Nephron (organoid): Measurements from ENCODE around the gene PLA2G4E.

ENCODE experiments used
- H3K27ac Mint-ChIP-seq, 3 experiments: 2 replicates each; pipeline ENCODE4 v1.8.0; 2020; ENCODE audit warnings: mixed read lengths in 3 of 3, mild to moderate bottlenecking in 2 of 3, moderate library complexity in 1 of 3
- H3K27me3 Mint-ChIP-seq: 2 replicates; pipeline ENCODE4 v1.8.0; 2021; ENCODE audit warnings: low read depth, mild to moderate bottlenecking, moderate library complexity, mixed read lengths
- H3K36me3 Mint-ChIP-seq: 2 replicates; pipeline ENCODE4 v1.8.0; 2020; ENCODE audit warnings: low read depth, mixed read lengths
- H3K4me1 Mint-ChIP-seq: 2 replicates; pipeline ENCODE4 v1.8.0; 2020; ENCODE audit warnings: mixed read lengths
- H3K4me3 Mint-ChIP-seq, 3 experiments: 2 replicates each; pipeline ENCODE4 v1.8.0; 2020; ENCODE audit warnings: mild to moderate bottlenecking in 3 of 3, mixed read lengths in 3 of 3, moderate library complexity in 2 of 3
- H3K9me3 Mint-ChIP-seq: 2 replicates; pipeline ENCODE4 v1.8.0; 2020; ENCODE audit warnings: mixed read lengths
- TF ChIP-seq, protein P1 (sequence below), 3 experiments: fragments of 200-600 bp; sonication (generic); IDR thresholded peaks; one replicate each; pipeline ENCODE4 v1.5.0; 2021; ENCODE audit warnings: antibody characterized with exemption in 3 of 3; ENCODE audit not compliant: unreplicated experiment in 3 of 3

Gene PLA2G4E

DNA sequence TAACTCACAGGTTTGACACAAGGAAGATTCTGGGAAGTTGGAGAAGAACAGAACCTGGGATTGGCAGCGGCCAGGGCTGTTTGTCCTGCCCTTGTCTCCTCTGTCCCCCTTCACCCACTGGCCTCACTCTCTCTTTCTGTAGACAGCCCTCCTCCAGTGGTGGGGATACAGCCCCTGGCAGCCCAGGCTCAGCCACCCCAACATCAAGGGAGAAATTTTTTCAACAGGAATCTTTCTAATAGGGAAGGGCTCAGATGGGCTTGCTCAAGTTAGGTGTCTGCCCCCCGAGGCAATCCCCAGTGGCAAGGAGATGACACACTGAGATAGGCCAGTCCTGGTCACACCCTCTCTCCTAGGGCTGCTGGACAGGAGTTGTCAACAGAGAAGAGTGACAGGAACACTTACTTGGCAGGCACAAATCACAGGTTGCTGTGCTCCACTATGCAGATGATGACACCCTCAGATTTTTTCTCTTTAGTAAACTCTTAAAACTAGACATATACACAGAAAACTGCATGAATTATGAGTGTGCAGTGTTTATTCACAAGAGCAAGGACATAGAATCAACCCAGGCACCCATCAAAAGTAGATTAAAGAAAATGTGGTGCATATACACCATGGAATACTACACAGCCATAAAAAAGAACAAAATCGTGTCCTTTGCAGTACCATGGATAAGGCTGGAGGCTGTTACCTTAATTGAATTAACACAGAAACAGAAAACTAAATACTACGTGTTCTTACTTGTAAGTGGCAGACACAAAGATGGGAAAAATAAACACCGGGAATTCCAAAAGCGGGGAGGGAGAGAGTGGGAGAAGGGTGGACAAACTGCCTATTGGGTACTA, 37.2 kb upstream of the PLA2G4E start:
- Mint-ChIP-seq H3K9me3 (no peaks in the 10 kb centered on the region), H3K4me3 (no peak overlapping the region), H3K4me1 (no peaks in the 10 kb centered on the region), H3K36me3 (no peaks in the 10 kb centered on the region), H3K27me3 (peaks cover 38% of the 10 kb centered on the region), H3K27ac (no peak overlapping the region)
- TF ChIP-seq, protein P1, sequence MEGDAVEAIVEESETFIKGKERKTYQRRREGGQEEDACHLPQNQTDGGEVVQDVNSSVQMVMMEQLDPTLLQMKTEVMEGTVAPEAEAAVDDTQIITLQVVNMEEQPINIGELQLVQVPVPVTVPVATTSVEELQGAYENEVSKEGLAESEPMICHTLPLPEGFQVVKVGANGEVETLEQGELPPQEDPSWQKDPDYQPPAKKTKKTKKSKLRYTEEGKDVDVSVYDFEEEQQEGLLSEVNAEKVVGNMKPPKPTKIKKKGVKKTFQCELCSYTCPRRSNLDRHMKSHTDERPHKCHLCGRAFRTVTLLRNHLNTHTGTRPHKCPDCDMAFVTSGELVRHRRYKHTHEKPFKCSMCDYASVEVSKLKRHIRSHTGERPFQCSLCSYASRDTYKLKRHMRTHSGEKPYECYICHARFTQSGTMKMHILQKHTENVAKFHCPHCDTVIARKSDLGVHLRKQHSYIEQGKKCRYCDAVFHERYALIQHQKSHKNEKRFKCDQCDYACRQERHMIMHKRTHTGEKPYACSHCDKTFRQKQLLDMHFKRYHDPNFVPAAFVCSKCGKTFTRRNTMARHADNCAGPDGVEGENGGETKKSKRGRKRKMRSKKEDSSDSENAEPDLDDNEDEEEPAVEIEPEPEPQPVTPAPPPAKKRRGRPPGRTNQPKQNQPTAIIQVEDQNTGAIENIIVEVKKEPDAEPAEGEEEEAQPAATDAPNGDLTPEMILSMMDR (IDR thresholded peaks at IDR 0.05; ENCODE audit: unreplicated experiment in 3 of 3) = no peak

DNA sequence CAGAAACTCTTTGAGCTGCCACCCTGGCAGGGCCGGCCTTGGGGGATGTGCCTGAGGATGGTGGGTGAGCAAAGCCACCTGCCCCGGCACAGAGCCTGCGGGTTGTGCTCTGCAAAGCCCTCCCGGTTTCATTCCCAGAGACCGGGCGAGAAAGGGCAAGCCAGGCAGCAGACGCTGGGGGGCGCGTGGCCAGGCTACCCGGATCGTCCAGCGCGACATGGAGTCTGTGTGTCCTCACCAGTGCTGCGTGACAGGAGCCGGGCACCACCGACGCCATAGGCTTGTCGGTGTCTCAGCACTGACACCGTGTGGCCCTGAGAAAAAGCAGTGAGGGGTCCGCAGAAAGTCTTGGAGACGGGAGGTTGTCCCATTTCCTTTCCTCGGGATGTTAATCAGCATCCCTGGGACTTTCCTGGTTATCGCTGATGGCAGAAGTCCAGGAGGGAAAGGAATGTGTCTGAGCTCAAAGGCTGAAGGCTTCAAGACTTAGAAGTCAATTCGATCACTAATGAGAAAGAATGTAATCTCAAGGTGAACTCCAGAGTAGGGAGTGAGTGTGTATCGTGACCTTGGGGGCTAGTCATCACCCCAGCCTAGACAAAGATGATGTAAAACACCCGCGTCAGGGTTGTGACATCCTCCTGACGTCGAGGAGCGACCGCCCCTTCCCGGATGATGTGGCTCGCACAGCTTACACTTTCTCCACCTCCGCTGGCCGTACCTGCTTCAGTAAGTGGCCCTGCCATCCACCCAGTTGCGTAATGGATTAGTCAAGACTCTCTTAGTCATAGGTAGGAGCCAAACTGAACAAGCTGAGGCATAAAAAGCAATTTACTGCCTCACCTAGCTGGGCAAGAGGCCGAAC, 36.3 kb upstream of the PLA2G4E start:
- Mint-ChIP-seq H3K27me3 (peaks cover 36% of the 10 kb centered on the region), H3K9me3 (no peaks in the 10 kb centered on the region), H3K36me3 (no peaks in the 10 kb centered on the region), H3K4me1 (no peaks in the 10 kb centered on the region), H3K27ac (no peak overlapping the region), H3K4me3 (peak overlapping the region; percentile 29 to 45 (median 31))
- TF ChIP-seq, protein P1 (IDR thresholded peaks at IDR 0.05; ENCODE audit: unreplicated experiment in 3 of 3) = peak; percentile 71 to 73 (median 73)

DNA sequence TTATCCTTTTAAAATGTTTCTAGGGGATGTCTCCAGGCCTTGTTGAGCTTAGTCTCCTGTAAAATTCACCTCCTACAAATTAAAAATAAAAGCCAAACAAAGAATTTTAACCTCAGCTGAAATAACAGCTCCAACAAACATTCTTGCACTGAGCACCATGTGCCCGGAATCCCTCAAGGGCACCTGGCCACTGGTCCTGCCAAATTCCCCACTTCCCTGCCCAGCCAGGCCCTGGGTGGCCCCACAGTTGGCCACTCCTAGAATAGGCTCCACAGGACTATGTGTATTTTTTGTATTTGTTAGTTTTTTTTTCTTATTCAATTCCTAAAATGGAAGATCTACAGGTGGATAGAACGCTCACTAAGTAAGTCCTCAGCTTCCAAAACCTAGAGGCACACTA, 33.1 kb upstream of the PLA2G4E start:
- Mint-ChIP-seq H3K4me1 (peaks cover 17% of the 10 kb centered on the region), H3K4me3 (no peak overlapping the region), H3K27ac (no peak overlapping the region), H3K9me3 (no peaks in the 10 kb centered on the region), H3K27me3 (peaks cover 30% of the 10 kb centered on the region), H3K36me3 (no peaks in the 10 kb centered on the region)
- TF ChIP-seq, protein P1 (IDR thresholded peaks at IDR 0.05; ENCODE audit: unreplicated experiment in 3 of 3) = no peak

DNA sequence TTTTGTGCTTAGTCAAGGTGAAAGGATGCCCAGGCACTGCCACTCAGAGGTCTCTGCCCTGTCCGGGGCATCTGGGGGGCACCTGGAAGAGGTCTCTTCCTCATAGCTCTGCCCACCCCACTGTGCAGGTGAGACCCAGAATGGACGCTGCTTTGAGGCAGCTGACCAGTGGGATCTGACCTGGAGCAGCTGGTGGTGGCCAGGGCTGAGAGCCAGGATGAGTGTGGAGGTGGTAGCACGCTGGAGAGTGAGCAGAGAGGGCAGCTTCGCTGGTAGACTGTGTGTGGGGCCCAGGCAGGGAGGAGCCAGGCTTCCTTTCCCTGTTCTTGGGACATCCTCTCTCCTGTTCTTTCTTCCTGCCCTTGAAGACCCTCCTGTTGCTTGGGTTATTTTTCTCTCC, 32.2 kb upstream of the PLA2G4E start:
- H3K27me3 Mint-ChIP-seq = peaks cover 30% of the 10 kb centered on the region
- peaks cover 17% of the 10 kb centered on the region for H3K4me1 Mint-ChIP-seq
- no peak overlapping the region for H3K4me3 Mint-ChIP-seq
- H3K36me3 Mint-ChIP-seq = no peaks in the 10 kb centered on the region
- H3K9me3 Mint-ChIP-seq = no peaks in the 10 kb centered on the region
- H3K27ac Mint-ChIP-seq = no peak overlapping the region
- TF ChIP-seq, protein P1 (IDR thresholded peaks at IDR 0.05; ENCODE audit: unreplicated experiment in 3 of 3) = no peak

DNA sequence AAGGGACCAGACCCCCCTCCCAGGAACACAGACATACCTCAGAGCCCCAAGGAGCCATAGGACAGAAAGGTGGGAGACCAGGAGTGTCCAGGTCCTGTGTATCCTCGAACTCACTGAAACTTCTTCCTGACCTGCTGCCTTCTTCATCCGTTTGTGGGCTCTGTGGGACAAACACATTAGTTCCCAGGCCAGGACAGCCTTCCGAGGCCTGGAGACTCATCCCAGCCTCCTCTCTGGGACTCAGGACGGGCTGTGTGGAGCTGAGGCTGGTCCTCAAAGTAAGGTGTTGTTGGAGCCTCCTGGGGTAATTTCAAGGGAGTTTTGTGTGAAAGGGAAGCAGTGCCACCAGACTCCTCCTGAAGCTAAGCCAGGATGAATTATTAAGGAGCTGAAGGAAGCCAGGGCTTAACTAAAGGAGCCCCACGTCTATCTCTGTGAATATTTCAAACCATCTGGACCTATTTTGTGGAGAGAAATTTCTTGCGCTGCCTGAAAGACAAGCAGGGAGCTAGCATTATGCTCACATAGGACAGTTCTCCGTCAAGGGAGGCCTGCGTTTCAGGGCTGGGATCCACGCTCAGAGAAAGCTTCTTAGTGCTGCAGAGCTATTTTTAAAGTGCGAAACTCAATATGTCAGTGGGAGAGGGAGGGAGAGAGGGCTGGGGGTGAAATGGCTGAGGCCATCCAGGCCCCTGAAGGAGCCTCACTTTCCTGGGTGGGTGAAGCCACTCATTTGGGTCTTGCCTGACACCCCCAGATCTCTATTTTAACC, 29.8 kb upstream of the PLA2G4E start:
- Mint-ChIP-seq H3K4me3 (peak overlapping the region in 1 of 3 experiments; percentile 24), H3K36me3 (no peaks in the 10 kb centered on the region), H3K4me1 (peaks cover 17% of the 10 kb centered on the region), H3K27ac (peak overlapping the region; percentile 61 to 81 (median 73)), H3K27me3 (peaks cover 10% of the 10 kb centered on the region), H3K9me3 (no peaks in the 10 kb centered on the region)
- TF ChIP-seq, protein P1 (IDR thresholded peaks at IDR 0.05; ENCODE audit: unreplicated experiment in 3 of 3) = no peak
